Ovary (tissue), 3 donors: Measurements from ENCODE around the gene TRIM61.

Experiments used
- EP300 ChIP-seq: sonication (generic); formaldehyde crosslinking; IDR thresholded peaks from one replicate; pipeline ENCODE4 v1.6.1; 2017; ENCODE audit warnings: antibody characterized with exemption
- POLR2A ChIP-seq: fragments of 450-650 bp; IDR thresholded peaks from one replicate; pipeline ENCODE4 v1.6.1; 2017; ENCODE audit warnings: antibody characterized with exemption, mild to moderate bottlenecking, moderate library complexity
- TF ChIP-seq, protein P1 (sequence below), 3 donors: fragments of 450-650 bp in 2 of 3; fragments of 200-600 bp in 1 of 3; IDR thresholded peaks; one replicate each; pipeline versions ENCODE4 v1.5.1 to v1.8.0; 2016 to 2022; ENCODE audit warnings: antibody characterized with exemption in 3 of 3, mild to moderate bottlenecking in 1 of 3
- donor health status: DM: no; HTN: no; CAD: no.

DNA sequence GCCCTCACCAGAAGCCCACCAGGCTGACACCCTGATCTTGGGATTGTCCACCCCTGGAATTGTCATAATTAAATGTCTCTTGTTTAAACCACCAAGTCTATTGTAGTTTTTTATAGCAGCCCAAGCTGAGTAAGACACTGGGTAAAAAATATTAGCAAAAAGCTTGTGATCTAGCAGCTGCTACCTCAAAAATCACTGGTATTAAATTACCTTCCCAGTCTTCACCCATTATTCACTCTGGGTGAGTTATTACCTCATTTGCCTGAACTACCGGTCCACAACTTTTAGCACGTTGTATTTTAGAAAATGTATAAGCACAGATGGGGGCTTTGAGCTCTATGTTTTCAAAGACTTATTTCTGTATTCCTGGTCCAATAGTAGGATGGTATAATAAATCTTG is 12.0 kb upstream of the TRIM61 start:
- TF ChIP-seq EP300 (no peak), POLR2A (no peak)
- TF ChIP-seq, protein P1, sequence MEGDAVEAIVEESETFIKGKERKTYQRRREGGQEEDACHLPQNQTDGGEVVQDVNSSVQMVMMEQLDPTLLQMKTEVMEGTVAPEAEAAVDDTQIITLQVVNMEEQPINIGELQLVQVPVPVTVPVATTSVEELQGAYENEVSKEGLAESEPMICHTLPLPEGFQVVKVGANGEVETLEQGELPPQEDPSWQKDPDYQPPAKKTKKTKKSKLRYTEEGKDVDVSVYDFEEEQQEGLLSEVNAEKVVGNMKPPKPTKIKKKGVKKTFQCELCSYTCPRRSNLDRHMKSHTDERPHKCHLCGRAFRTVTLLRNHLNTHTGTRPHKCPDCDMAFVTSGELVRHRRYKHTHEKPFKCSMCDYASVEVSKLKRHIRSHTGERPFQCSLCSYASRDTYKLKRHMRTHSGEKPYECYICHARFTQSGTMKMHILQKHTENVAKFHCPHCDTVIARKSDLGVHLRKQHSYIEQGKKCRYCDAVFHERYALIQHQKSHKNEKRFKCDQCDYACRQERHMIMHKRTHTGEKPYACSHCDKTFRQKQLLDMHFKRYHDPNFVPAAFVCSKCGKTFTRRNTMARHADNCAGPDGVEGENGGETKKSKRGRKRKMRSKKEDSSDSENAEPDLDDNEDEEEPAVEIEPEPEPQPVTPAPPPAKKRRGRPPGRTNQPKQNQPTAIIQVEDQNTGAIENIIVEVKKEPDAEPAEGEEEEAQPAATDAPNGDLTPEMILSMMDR (IDR thresholded peaks at IDR 0.05): no peak
